ENCODE data around the gene PPAT.

DNA sequence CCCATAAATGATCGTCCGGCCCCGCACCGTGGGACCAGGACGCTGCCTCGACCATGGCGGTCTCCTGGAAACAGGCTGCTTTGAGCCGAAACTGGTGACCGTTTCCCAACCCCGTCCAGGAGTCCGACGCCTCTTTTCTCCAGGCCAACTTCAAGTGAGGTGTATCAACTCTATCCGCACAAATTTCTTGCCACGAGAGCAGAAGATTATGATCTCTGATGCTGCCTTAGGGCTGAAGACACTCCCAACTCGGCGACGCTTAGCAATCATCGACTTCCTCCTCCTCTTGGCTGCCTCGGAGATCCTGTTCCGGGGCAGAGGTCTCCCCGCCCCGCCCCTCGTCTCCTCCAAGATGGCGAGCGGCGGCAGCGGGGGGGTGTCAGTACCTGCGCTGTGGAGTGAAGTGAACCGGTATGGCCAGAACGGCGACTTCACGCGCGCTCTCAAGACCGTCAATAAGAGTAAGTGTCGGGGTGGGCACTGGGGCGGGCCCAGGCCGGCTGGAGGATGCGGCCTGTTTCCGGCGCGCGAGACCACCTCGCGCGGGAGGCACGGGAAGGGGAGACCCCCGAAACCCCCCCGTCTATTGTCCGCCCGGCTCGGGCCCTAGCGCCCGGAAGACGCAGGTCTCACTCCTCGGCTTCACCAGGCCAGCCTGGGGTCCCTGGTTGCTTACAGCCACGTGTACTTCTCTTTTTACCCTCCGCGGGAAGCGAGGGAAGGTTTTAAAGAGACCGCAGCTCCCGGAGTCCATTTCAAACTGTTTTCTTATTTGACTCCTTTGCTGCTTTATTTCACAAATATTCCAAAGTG, 32.1 kb upstream of the PPAT start, which contains the start of gene SRP72:
- TF ChIP-seq, protein P1, sequence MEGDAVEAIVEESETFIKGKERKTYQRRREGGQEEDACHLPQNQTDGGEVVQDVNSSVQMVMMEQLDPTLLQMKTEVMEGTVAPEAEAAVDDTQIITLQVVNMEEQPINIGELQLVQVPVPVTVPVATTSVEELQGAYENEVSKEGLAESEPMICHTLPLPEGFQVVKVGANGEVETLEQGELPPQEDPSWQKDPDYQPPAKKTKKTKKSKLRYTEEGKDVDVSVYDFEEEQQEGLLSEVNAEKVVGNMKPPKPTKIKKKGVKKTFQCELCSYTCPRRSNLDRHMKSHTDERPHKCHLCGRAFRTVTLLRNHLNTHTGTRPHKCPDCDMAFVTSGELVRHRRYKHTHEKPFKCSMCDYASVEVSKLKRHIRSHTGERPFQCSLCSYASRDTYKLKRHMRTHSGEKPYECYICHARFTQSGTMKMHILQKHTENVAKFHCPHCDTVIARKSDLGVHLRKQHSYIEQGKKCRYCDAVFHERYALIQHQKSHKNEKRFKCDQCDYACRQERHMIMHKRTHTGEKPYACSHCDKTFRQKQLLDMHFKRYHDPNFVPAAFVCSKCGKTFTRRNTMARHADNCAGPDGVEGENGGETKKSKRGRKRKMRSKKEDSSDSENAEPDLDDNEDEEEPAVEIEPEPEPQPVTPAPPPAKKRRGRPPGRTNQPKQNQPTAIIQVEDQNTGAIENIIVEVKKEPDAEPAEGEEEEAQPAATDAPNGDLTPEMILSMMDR (IDR thresholded peaks at IDR 0.05; ENCODE audit: insufficient read depth, low read depth, low read length): no peak
- TF ChIP-seq EZH2 (IDR thresholded peaks at IDR 0.05; ENCODE audit: insufficient read depth, low read length): no peak

Measured in astrocyte (in vitro differentiated cells and primary cell).